Colonic mucosa (tissue), 4 donors: ENCODE measurements around the gene CCDC194. TPM values are rescaled to one million over a fixed set of nuclear protein-coding genes. Genes with fewer than 3 reads are reported as not detected.

Source experiments
- DNase-seq: peaks from one replicate; pipeline ENCODE4 v3.0.0-alpha.2; 2020
- H3K27ac ChIP-seq: fragments of 200-600 bp; one replicate; pipeline ENCODE4 v1.8.0; 2021
- H3K27me3 ChIP-seq: fragments of 200-600 bp; one replicate; pipeline ENCODE4 v1.8.0; 2021
- H3K36me3 ChIP-seq: fragments of 200-600 bp; one replicate; pipeline ENCODE4 v1.8.0; 2021
- H3K4me1 ChIP-seq: fragments of 200-600 bp; one replicate; pipeline ENCODE4 v1.8.0; 2021; ENCODE audit warnings: mild to moderate bottlenecking
- H3K4me3 ChIP-seq: fragments of 200-600 bp; one replicate; pipeline ENCODE4 v1.8.0; 2021
- H3K9ac ChIP-seq, 2 donors: one replicate each; pipeline ENCODE4 v1.7.0; 2013; ENCODE audit warnings: control low read depth in 2 of 2, low read depth in 2 of 2, low read length in 2 of 2
- H3K9me3 ChIP-seq: fragments of 200-600 bp; one replicate; pipeline ENCODE4 v1.8.0; 2021
- intact Hi-C: fragments of 100-400 bp; cut with DNase I; formaldehyde crosslinking; loops from one replicate; pipeline ENCODE4 v1.14.1; 2022
- total RNA-seq, 2 donors: library from RNA; stranded (reverse); fragmentation: NEBNext Ultra II Directional in 1 of 2; extraction: Animal tissue kit (Norgen Biotek cat#: 25700) in 1 of 2; gene quantifications; one replicate each; pipeline ENCODE4 v1.2.1, GENCODE V29; 2021
- TF ChIP-seq, protein P1 (sequence below): fragments of 200-600 bp; IDR thresholded peaks from one replicate; pipeline ENCODE4 v1.8.0; 2022; ENCODE audit warnings: antibody characterized with exemption, mild to moderate bottlenecking
- donor health status: healthy.
- donor health status: DM: no; HTN: no; CAD: no.
- donor health status: DM: no; HTN: no; CAD: no.

Gene CCDC194
- total RNA-seq, 2 donors from 2014 or later, result not detected

DNA sequence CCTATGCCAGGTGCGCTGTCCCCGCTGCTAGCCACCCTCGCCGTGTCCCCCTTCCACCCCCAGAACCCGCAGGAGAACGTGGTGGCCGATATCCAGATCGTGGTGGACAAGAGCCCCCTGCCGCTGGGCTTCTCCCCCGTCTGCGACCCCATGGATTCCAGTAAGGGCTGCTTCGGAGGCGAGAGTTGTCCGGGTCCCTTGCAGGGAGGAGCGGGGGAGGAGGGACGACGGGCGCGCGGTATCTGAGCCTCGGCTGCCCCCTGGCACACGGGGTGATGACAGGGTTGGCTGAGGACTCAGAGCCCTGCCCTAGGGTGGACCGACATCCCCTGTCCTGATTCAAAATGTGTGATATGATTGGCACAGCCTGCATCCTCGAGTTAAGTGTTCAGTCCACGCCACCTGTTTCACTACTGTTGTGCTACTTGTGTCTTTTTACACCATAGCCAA is 26.5 kb upstream of the CCDC194 start:
- peaks cover 4% of the 10 kb centered on the region for H3K4me1 ChIP-seq
- H3K27me3 ChIP-seq, result no peaks in the 10 kb centered on the region
- TF ChIP-seq, protein P1, sequence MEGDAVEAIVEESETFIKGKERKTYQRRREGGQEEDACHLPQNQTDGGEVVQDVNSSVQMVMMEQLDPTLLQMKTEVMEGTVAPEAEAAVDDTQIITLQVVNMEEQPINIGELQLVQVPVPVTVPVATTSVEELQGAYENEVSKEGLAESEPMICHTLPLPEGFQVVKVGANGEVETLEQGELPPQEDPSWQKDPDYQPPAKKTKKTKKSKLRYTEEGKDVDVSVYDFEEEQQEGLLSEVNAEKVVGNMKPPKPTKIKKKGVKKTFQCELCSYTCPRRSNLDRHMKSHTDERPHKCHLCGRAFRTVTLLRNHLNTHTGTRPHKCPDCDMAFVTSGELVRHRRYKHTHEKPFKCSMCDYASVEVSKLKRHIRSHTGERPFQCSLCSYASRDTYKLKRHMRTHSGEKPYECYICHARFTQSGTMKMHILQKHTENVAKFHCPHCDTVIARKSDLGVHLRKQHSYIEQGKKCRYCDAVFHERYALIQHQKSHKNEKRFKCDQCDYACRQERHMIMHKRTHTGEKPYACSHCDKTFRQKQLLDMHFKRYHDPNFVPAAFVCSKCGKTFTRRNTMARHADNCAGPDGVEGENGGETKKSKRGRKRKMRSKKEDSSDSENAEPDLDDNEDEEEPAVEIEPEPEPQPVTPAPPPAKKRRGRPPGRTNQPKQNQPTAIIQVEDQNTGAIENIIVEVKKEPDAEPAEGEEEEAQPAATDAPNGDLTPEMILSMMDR, result no peak
- H3K27ac ChIP-seq, result no peak overlapping the region
- intact Hi-C loops, result no loop called here
- peak overlapping the region; percentile 67 for H3K4me3 ChIP-seq
- peak overlapping the region; percentile 41 to 67 for H3K9ac ChIP-seq
- H3K9me3 ChIP-seq, result no peaks in the 10 kb centered on the region
- DNase-seq, result peak; percentile 47
- H3K36me3 ChIP-seq, result no peaks in the 10 kb centered on the region

DNA sequence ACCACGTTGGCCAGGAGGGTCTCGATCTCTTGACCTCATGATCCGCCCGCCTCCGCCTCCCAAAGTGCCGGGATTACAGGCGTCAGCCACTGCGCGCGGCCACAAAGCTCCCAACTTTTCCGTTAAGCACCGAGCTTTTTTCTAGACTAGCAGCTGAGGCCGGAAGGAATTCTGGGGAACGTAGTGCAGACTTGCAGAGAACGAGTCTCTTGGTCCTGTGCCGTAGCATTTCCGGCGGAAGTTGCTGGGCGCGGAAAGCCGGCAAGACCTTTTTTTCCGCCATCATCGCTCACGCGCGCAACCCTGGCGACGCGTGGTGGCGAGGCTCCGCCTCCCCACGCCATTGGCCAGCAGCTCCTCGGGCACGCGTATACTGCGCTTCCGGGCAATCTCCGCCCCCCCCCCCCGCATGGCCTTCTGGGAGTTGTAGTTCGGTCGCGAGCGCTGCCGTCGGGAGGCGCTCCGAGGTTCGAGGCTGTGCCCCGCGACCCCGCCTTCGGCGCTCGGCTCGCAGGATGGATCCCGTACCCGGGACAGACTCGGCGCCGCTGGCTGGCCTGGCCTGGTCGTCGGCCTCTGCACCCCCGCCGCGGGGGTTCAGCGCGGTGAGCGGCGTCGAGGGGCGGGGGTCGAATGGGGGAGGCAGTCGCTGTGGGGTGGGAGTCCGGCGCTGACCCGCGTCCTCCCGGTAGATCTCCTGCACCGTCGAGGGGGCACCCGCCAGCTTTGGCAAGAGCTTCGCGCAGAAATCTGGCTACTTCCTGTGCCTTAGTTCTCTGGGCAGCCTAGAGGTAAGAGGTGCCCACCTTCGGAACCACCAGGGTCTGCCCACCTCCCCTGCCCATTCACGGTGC is 25.9 kb upstream of the CCDC194 start, which contains the start of gene MVB12A:
Gene MVB12A, plus strand, starts transcription at position 427 of the 854 bp plus-strand sequence. Its CDS starts 89 bp downstream, at position 516.
- H3K4me1 ChIP-seq, result peaks cover 4% of the 10 kb centered on the region
- H3K4me3 ChIP-seq, result peak within 1 kb of the TSS; percentile 67
- H3K9me3 ChIP-seq, result no peaks in the 10 kb centered on the region
- no peaks in the 10 kb centered on the region for H3K27me3 ChIP-seq
- H3K9ac ChIP-seq, result peak within 1 kb of the TSS; percentile 53 to 67
- peak; percentile 98 for DNase-seq
- H3K27ac ChIP-seq, result peak within 1 kb of the TSS; percentile 77
- H3K36me3 ChIP-seq, result no peaks in the 10 kb centered on the region
- TF ChIP-seq, protein P1, result no peak
- intact Hi-C loops, result no loop called here

DNA sequence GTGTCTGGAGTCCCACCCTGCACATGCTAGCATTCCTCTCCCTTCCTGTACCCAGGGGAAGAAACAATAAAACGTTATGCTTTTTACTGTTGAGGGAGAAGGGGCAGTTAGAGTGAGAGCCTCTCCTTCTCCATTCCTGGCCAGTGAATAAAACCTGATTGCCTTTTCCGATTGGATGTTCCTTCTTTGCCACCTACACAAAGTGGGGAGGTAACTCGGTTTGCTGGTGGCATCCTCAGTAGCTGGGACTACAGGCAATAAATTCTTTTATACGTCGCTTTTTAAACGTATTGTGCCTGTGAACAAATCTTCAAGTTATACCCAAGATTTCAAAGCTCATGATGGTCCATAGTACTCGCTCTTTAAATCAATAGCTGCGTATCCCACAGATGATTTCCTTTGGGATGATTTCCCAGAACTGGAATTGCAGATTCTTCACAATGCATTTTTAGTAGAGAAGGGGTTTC is 25.2 kb upstream of the CCDC194 start:
- H3K9me3 ChIP-seq, result no peaks in the 10 kb centered on the region
- H3K27ac ChIP-seq, result peak overlapping the region; percentile 77
- peak overlapping the region in 1 of 2 donors; percentile 53 for H3K9ac ChIP-seq
- TF ChIP-seq, protein P1, result no peak
- DNase-seq, result no peak
- H3K4me3 ChIP-seq, result peak overlapping the region; percentile 67
- H3K36me3 ChIP-seq, result no peaks in the 10 kb centered on the region
- intact Hi-C loops, result no loop called here
- peaks cover 4% of the 10 kb centered on the region for H3K4me1 ChIP-seq
- no peaks in the 10 kb centered on the region for H3K27me3 ChIP-seq

DNA sequence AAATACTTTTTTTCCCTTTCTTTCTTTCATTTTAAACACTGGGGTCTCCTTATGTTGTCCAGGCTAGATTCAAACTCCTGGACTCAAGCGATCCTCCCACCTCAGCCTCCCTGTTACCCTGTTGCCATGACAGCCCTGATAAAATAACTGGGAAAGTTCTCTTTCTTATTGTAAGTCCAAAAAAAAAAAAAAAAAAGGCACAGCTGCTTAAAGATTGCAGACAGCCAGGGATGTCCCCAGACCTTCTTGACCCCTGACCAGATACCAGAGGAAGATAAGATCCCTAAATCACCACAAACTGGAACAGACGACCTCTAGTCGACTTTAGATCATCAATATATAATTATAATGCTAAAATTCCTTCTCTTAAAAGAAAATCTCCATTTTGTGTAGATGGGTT is 24.7 kb upstream of the CCDC194 start:
- Histone ChIP-seq H3K36me3 (no peaks in the 10 kb centered on the region), H3K27me3 (no peaks in the 10 kb centered on the region), H3K27ac (no peak overlapping the region), H3K9ac (no peak overlapping the region), H3K4me1 (peaks cover 4% of the 10 kb centered on the region), H3K4me3 (no peak overlapping the region), H3K9me3 (no peaks in the 10 kb centered on the region)
- intact Hi-C loops, result no loop called here
- DNase-seq, result no peak
- TF ChIP-seq, protein P1, result no peak

DNA sequence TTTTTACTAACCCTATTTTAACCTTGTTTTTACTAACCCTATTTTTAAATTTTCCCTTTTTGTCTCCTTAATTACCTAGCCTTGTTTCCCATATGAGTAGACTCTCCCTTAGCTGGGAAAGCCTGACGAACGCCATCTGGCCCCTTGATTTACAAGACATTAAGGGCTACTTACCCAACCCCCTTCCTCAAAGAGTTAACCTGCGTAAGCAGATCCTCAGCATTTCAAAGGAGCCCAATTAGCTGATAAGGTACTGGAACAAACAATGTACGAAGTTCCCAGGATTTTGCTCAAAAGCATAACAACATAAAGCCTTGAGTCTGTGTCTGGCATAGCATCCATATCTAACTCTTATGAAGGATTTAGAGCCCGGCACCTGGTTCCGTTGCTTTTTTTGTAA is 21.1 kb upstream of the CCDC194 start:
- TF ChIP-seq, protein P1, result no peak
- Histone ChIP-seq H3K27me3 (no peaks in the 10 kb centered on the region), H3K4me3 (no peak overlapping the region), H3K36me3 (no peaks in the 10 kb centered on the region), H3K4me1 (no peaks in the 10 kb centered on the region), H3K9me3 (no peaks in the 10 kb centered on the region), H3K27ac (no peak overlapping the region), H3K9ac (no peak overlapping the region)
- intact Hi-C loops, result no loop called here
- no peak for DNase-seq
